Loucy (cell line): ENCODE data around the gene LRRC27.
A peak's percentile ranks its signal among the peaks of the same experiment; 100 is the strongest.

ENCODE experiments used
- H2AFZ ChIP-seq: fragments of 200-600 bp; sonication (generic); 2 replicates; pipeline ENCODE4 v1.6.0; 2016; ENCODE audit warnings: antibody characterized with exemption, mild to moderate bottlenecking, low read length, moderate library complexity
- H3F3A ChIP-seq: fragments of 200-600 bp; 2 replicates; pipeline ENCODE4 v1.6.0; 2016; ENCODE audit warnings: antibody characterized with exemption, low read depth, mild to moderate bottlenecking
- H3K27me3 ChIP-seq: fragments of 200-600 bp; sonication (generic); 2 replicates; pipeline ENCODE4 v1.6.1; 2014; ENCODE audit warnings: low read length, mild to moderate bottlenecking; ENCODE audit not compliant: insufficient read depth, poor library complexity, severe bottlenecking
- H3K36me3 ChIP-seq: fragments of 200-600 bp; sonication (generic); 2 replicates; pipeline ENCODE4 v1.6.1; 2016; ENCODE audit warnings: low read length; ENCODE audit not compliant: insufficient read depth
- H3K4me1 ChIP-seq: fragments of 200-600 bp; sonication (generic); 2 replicates; pipeline ENCODE4 v1.5.1; 2014; ENCODE audit warnings: low read length, mild to moderate bottlenecking; ENCODE audit not compliant: insufficient read depth, poor library complexity, severe bottlenecking
- H3K4me2 ChIP-seq: fragments of 200-600 bp; sonication (generic); 2 replicates; pipeline ENCODE4 v1.6.0; 2014; ENCODE audit warnings: antibody characterized with exemption, low read length, low read depth, mild to moderate bottlenecking; ENCODE audit not compliant: poor library complexity, severe bottlenecking
- H3K4me3 ChIP-seq: fragments of 200-600 bp; sonication (generic); 2 replicates; pipeline ENCODE4 v1.5.1; 2014; ENCODE audit warnings: low read length, mild to moderate bottlenecking, mixed read lengths; ENCODE audit not compliant: poor library complexity, severe bottlenecking
- H3K79me2 ChIP-seq: fragments of 200-600 bp; sonication (generic); 2 replicates; pipeline ENCODE4 v1.6.1; 2014; ENCODE audit warnings: low read length; ENCODE audit not compliant: insufficient read depth
- H3K9ac ChIP-seq: fragments of 200-600 bp; sonication (generic); 2 replicates; pipeline ENCODE4 v1.6.0; 2014; ENCODE audit warnings: mild to moderate bottlenecking, low read depth, low read length, moderate library complexity; ENCODE audit not compliant: poor library complexity, severe bottlenecking
- H3K9me2 ChIP-seq: fragments of 200-600 bp; sonication (generic); replicated peaks from 2 replicates; pipeline ENCODE4 v1.6.1; 2016; ENCODE audit warnings: low read depth, low read length, mixed read lengths
- H3K9me3 ChIP-seq: fragments of 200-600 bp; sonication (generic); 2 replicates; pipeline ENCODE4 v1.6.1; 2014; ENCODE audit warnings: mild to moderate bottlenecking, antibody characterized with exemption, low read length, low read depth; ENCODE audit not compliant: insufficient read depth
- H4K20me1 ChIP-seq: fragments of 200-600 bp; sonication (generic); 2 replicates; pipeline ENCODE4 v1.6.0; 2014; ENCODE audit warnings: antibody characterized with exemption, low read length, mild to moderate bottlenecking; ENCODE audit not compliant: insufficient read depth, poor library complexity, severe bottlenecking
- CTCF ChIP-seq: fragments of 200-600 bp; sonication (generic); conservative IDR thresholded peaks from 2 replicates; pipeline ENCODE4 v1.5.1; 2014; ENCODE audit warnings: mild to moderate bottlenecking, antibody characterized with exemption, low read length
- EZH2phosphoT487 ChIP-seq: fragments of 200-600 bp; IDR thresholded peaks from 2 replicates; pipeline ENCODE4 v1.6.1; 2018; ENCODE audit warnings: antibody characterized with exemption, mild to moderate bottlenecking, moderate library complexity, borderline replicate concordance

The LRRC27 gene

GRCh38 chr10:132416566-132417256 lies 84.7 kb downstream of the LRRC27 start:
- peaks cover 5% of the 10 kb centered on the region for H4K20me1 ChIP-seq
- H3K4me1 ChIP-seq: peaks cover 38% of the 10 kb centered on the region

GRCh38 chr10:132417257-132417910 lies 85.4 kb downstream of the LRRC27 start:
- Histone ChIP-seq H3K9me2 (no peaks in the 10 kb centered on the region), H3K36me3 (peaks cover 22% of the 10 kb centered on the region; the same call in 1 of the 2 replicates), H3K4me1 (peaks cover 45% of the 10 kb centered on the region), H4K20me1 (peaks cover under 1% of the 10 kb centered on the region), H3K9ac (no peak overlapping the region), H3K4me2 (no peak overlapping the region), H3F3A (peaks cover 7% of the 10 kb centered on the region; the same call in 1 of the 2 replicates), H3K79me2 (peaks cover 51% of the 10 kb centered on the region; the same call in 1 of the 2 replicates), H3K9me3 (no peaks in the 10 kb centered on the region), H3K4me3 (no peak overlapping the region), H2AFZ (no peak overlapping the region), H3K27me3 (no peaks in the 10 kb centered on the region)
- no peak for TF ChIP-seq EZH2phosphoT487
- TF ChIP-seq CTCF: no peak

More at GRCh38 chr10:132416566-132417256, 84.7 kb downstream of the LRRC27 start:
- H3K9me2 ChIP-seq: no peaks in the 10 kb centered on the region
- peaks cover 7% of the 10 kb centered on the region; the same call in 1 of the 2 replicates for H3F3A ChIP-seq
- no peaks in the 10 kb centered on the region for H3K9me3 ChIP-seq
- H3K27me3 ChIP-seq: no peaks in the 10 kb centered on the region
- no peak overlapping the region for H3K4me2 ChIP-seq
- H3K79me2 ChIP-seq: peaks cover 56% of the 10 kb centered on the region; the same call in 1 of the 2 replicates
- H3K36me3 ChIP-seq: peaks cover 22% of the 10 kb centered on the region; the same call in 1 of the 2 replicates
- no peak for TF ChIP-seq CTCF
- TF ChIP-seq EZH2phosphoT487: no peak
- no peak overlapping the region for H3K9ac ChIP-seq
- no peak overlapping the region for H2AFZ ChIP-seq
- H3K4me3 ChIP-seq: no peak overlapping the region

GRCh38 chr10:132417957-132418441 lies 86.0 kb downstream of the LRRC27 start:
- peak overlapping the region; percentile 36 for H3K9ac ChIP-seq
- H3K36me3 ChIP-seq: peaks cover 22% of the 10 kb centered on the region; the same call in 1 of the 2 replicates
- peaks cover 51% of the 10 kb centered on the region for H3K4me1 ChIP-seq
- H3K79me2 ChIP-seq: peaks cover 56% of the 10 kb centered on the region; the same call in 1 of the 2 replicates
- no peaks in the 10 kb centered on the region for H4K20me1 ChIP-seq
- no peak overlapping the region for H3K4me3 ChIP-seq
- H3K9me3 ChIP-seq: no peaks in the 10 kb centered on the region
- H3K4me2 ChIP-seq: peak overlapping the region; percentile 18
- no peaks in the 10 kb centered on the region for H3K9me2 ChIP-seq
- TF ChIP-seq CTCF (no peak), EZH2phosphoT487 (no peak)
- no peaks in the 10 kb centered on the region for H3K27me3 ChIP-seq
- H2AFZ ChIP-seq: no peak overlapping the region
- peaks cover 7% of the 10 kb centered on the region; the same call in 1 of the 2 replicates for H3F3A ChIP-seq
